IMR-90 (cell line): ENCODE results near the gene ZNF280A. TPM values are rescaled to one million over a fixed set of nuclear protein-coding genes. Genes with fewer than 3 reads are reported as not detected.
"Not testable (repeated sequence)": the region's sequence is repeated elsewhere in the genome, so short reads cannot be mapped to it uniquely, and the experiment has no call there.

Experiments used
- ATAC-seq: fragments of 200-7000 bp; cut with Tn5 transposase; 2 replicates; pipeline ENCODE4 v1.9.1; 2020; ENCODE audit warnings: low read depth, mild to moderate bottlenecking, moderate library complexity
- BruUV-seq: library from RNA; stranded (reverse); fragments of 400-500 nt; replicated peaks from 2 replicates; lab custom pipeline; 2021; lab: Mats Ljungman, UMichigan
- CTCF ChIA-PET: fragments of 300-600 bp; formaldehyde crosslinking; extraction: SDS; loops from one replicate; lab custom pipeline; 2021; ENCODE audit warnings: antibody characterized with exemption; lab: Yijun Ruan, JAX
- POLR2A ChIA-PET: fragments of 300-600 bp; sonication (Branson Sonifier 250); formaldehyde crosslinking; loops from one replicate; lab custom pipeline; 2022; ENCODE audit warnings: antibody characterized with exemption; ENCODE audit not compliant: unreplicated experiment; lab: Charles Lee
- DNase-seq: peaks from one replicate; pipeline ENCODE4 v3.0.0; 2013
- H2AFZ ChIP-seq: replicated peaks from 2 replicates; pipeline ENCODE3; 2013; ENCODE audit warnings: low read length, mild to moderate bottlenecking; ENCODE audit not compliant: poor library complexity
- H2AK5ac ChIP-seq: 2 replicates; pipeline ENCODE4 v1.6.1; 2013; ENCODE audit warnings: low read depth, low read length, inconsistent platforms
- H2AK9ac ChIP-seq: replicated peaks from 2 replicates; pipeline ENCODE3; 2013; ENCODE audit warnings: mild to moderate bottlenecking, low read depth, low read length, moderate library complexity; ENCODE audit not compliant: poor library complexity
- H2BK120ac ChIP-seq: 2 replicates; pipeline ENCODE4 v1.6.1; 2013; ENCODE audit warnings: low read depth, low read length, inconsistent platforms
- H2BK15ac ChIP-seq: 3 replicates; pipeline ENCODE4 v1.6.1; 2013; ENCODE audit warnings: low read depth, low read length, inconsistent platforms
- H2BK20ac ChIP-seq: 2 replicates; pipeline ENCODE4 v1.6.1; 2013; ENCODE audit warnings: low read depth, mild to moderate bottlenecking, inconsistent platforms, low read length, moderate library complexity
- H2BK5ac ChIP-seq: 2 replicates; pipeline ENCODE4 v1.6.1; 2013; ENCODE audit warnings: mild to moderate bottlenecking, low read depth, low read length, inconsistent platforms; ENCODE audit not compliant: poor library complexity, severe bottlenecking
- H3K14ac ChIP-seq: replicated peaks from 2 replicates; pipeline ENCODE4 v1.6.1; 2013; ENCODE audit warnings: low read depth, low read length, inconsistent platforms
- H3K18ac ChIP-seq: 2 replicates; pipeline ENCODE4 v1.6.1; 2013; ENCODE audit warnings: low read depth, low read length, control low read depth
- H3K23ac ChIP-seq: 2 replicates; pipeline ENCODE4 v1.6.1; 2013; ENCODE audit warnings: low read depth, low read length, inconsistent platforms
- H3K27ac ChIP-seq: 2 replicates; pipeline ENCODE4 v1.5.1; 2013; ENCODE audit warnings: mild to moderate bottlenecking, control low read depth, low read length; ENCODE audit not compliant: insufficient read depth
- H3K27me3 ChIP-seq: 2 replicates; pipeline ENCODE4 v1.6.1; 2013; ENCODE audit warnings: low read length; ENCODE audit not compliant: control insufficient read depth, insufficient read depth
- H3K36me3 ChIP-seq: 2 replicates; pipeline ENCODE4 v1.6.1; 2013; ENCODE audit warnings: low read length, mixed read lengths; ENCODE audit not compliant: control insufficient read depth, insufficient read depth
- H3K4ac ChIP-seq: 2 replicates; pipeline ENCODE4 v1.6.1; 2013; ENCODE audit warnings: low read depth, low read length, inconsistent platforms
- H3K4me1 ChIP-seq: 2 replicates; pipeline ENCODE4 v1.6.1; 2013; ENCODE audit warnings: low read length, mixed read lengths; ENCODE audit not compliant: control insufficient read depth, insufficient read depth
- H3K4me2 ChIP-seq: 2 replicates; pipeline ENCODE4 v1.6.1; 2013; ENCODE audit warnings: low read depth, mild to moderate bottlenecking, control low read depth, low read length, moderate library complexity
- H3K4me3 ChIP-seq: 2 replicates; pipeline ENCODE4 v1.5.1; 2013; ENCODE audit warnings: low read depth, mild to moderate bottlenecking, control low read depth, low read length, moderate library complexity; ENCODE audit not compliant: insufficient read depth
- H3K56ac ChIP-seq: 2 replicates; pipeline ENCODE4 v1.6.1; 2013; ENCODE audit warnings: low read length, inconsistent platforms; ENCODE audit not compliant: insufficient read depth; ENCODE audit errors: extremely low read depth
- H3K79me1 ChIP-seq, 2 experiments: 2 replicates each; pipeline ENCODE4 v1.6.1; 2013; ENCODE audit warnings: low read length in 2 of 2, inconsistent platforms in 1 of 2, low read depth in 1 of 2
- H3K9ac ChIP-seq: 2 replicates; pipeline ENCODE4 v1.6.1; 2013; ENCODE audit warnings: low read depth, low read length, control low read depth
- H3K9me1 ChIP-seq: 2 replicates; pipeline ENCODE4 v1.6.1; 2013; ENCODE audit warnings: low read length, inconsistent platforms; ENCODE audit not compliant: insufficient read depth
- H3K9me3 ChIP-seq: 2 replicates; pipeline ENCODE4 v1.6.1; 2013; ENCODE audit warnings: low read length; ENCODE audit not compliant: control insufficient read depth, insufficient read depth
- H4K20me1 ChIP-seq: 2 replicates; pipeline ENCODE4 v1.6.1; 2013; ENCODE audit warnings: low read length, inconsistent platforms; ENCODE audit not compliant: insufficient read depth
- H4K5ac ChIP-seq: 2 replicates; pipeline ENCODE4 v1.6.1; 2013; ENCODE audit warnings: mild to moderate bottlenecking, low read depth, low read length, control low read depth
- H4K8ac ChIP-seq, 2 experiments: 2 replicates each; pipeline ENCODE4 v1.6.1; 2013; ENCODE audit warnings: low read depth in 2 of 2, low read length in 2 of 2, control low read depth in 1 of 2, inconsistent platforms in 1 of 2
- H4K91ac ChIP-seq: 2 replicates; pipeline ENCODE4 v1.6.1; 2013; ENCODE audit warnings: low read depth, low read length, inconsistent platforms; ENCODE audit not compliant: insufficient read depth
- CHD1 ChIP-seq: IDR thresholded peaks from 2 replicates; pipeline ENCODE4 v1.6.1; 2012; ENCODE audit warnings: low read depth, low read length, improper control_type of control experiment
- FOS ChIP-seq: fragments of 150-350 bp; IDR thresholded peaks from 2 replicates; pipeline ENCODE4 v1.6.1; 2016; ENCODE audit warnings: low read depth, low read length
- RAD21 ChIP-seq: IDR thresholded peaks from 2 replicates; pipeline ENCODE4 v1.6.1; 2012; ENCODE audit warnings: low read length, improper control_type of control experiment
- RCOR1 ChIP-seq: IDR thresholded peaks from 2 replicates; pipeline ENCODE4 v1.6.1; 2012; ENCODE audit warnings: mild to moderate bottlenecking, low read length, improper control_type of control experiment; ENCODE audit not compliant: insufficient replicate concordance
- SMC3 ChIP-seq: fragments of 150-350 bp; IDR thresholded peaks from 2 replicates; pipeline ENCODE4 v1.6.1; 2016; ENCODE audit warnings: low read depth, mild to moderate bottlenecking, antibody characterized with exemption, low read length, moderate library complexity
- WGBS, 2 experiments: methylation state at CpG; one replicate each; pipeline versions ENCODE4 v1.1.5 to v1.1.7; 2013; ENCODE audit warnings: missing lambda C conversion rate in 2 of 2; ENCODE audit not compliant: insufficient read length in 1 of 2; ENCODE audit errors: extremely low coverage in 2 of 2; 5-methylcytosine and 5-hydroxymethylcytosine counted together
- dilution Hi-C: fragments of 300-500 bp; cut with HindIII; formaldehyde crosslinking; loops from one replicate; pipeline ENCODE4 v1.14.3; 2018; ENCODE audit warnings: low sequenced_read_pairs; ENCODE audit not compliant: unreplicated experiment
- in situ Hi-C: fragments of 300-500 bp; cut with MboI; formaldehyde crosslinking; loops from 3 replicates; pipeline ENCODE4 v1.14.3; 2019; ENCODE audit warnings: low sequenced_read_pairs, inconsistent platforms, mixed read lengths
- intact Hi-C: fragments of 100-400 bp; cut with micrococcal nuclease; formaldehyde crosslinking; loops from 2 replicates; pipeline ENCODE4 v1.10.0; 2022
- polyA plus RNA-seq, 3 experiments: library from polyadenylated mRNA; depleted of rRNA; stranded (reverse); fragments of >200 nt; gene quantifications; 2 replicates each; pipeline ENCODE4 v1.2.3, GENCODE V29; 2012; ENCODE audit warnings: low replicate concordance in 1 of 3
- total RNA-seq: library from RNA; depleted of rRNA; stranded (reverse); fragments of >200 nt; gene quantifications from 2 replicates; pipeline ENCODE4 v1.2.3, GENCODE V29; 2012
- TF ChIP-seq, protein P1 (sequence below): conservative IDR thresholded peaks from 2 replicates; pipeline ENCODE4 v1.5.1; 2012; ENCODE audit warnings: mild to moderate bottlenecking, low read depth, low read length, improper control_type of control experiment

ZNF280A gene
- total and polyA plus RNA-seq, 2 of the 4 experiments (the other 2 are of a cell fraction) = not detected

DNA sequence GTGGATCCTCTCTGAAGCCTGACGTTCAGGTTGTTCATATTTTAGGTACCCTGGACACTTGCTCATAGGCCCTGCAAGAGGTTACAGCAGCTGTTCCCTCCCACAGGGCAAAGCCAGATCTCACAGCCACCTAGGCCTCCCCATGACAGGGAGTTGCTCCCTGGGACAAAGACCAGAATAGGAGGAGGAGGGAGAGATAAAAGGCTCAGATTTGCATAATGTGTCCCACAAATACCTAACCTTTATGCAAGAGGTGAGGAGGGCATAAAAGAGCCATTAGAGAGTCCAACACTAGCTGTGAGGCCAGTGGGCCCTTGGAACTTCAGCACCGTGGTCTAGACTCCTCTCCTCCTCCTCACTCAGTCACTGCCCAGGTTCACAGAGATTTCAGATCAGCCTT is 45.3 kb downstream of the ZNF280A start:
- intact Hi-C loops = no loop called here
- Histone ChIP-seq H3K27me3 (peaks cover 4% of the 10 kb centered on the region; the same call in 1 of the 2 replicates), H3K23ac (no peak overlapping the region), H3K14ac (no peak overlapping the region), H3K79me1 (no peaks in the 10 kb centered on the region), H2AK9ac (no peak overlapping the region), H3K4me2 (no peak overlapping the region), H2BK5ac (no peak overlapping the region), H4K20me1 (no peaks in the 10 kb centered on the region), H4K91ac (no peak overlapping the region), H2BK20ac (no peak overlapping the region), H2BK120ac (no peak overlapping the region), H2BK15ac (no peak overlapping the region), H4K8ac (no peak overlapping the region), H3K56ac (no peak overlapping the region), H4K5ac (no peak overlapping the region), H3K9me1 (no peaks in the 10 kb centered on the region), H3K4me3 (no peak overlapping the region), H2AK5ac (no peak overlapping the region), H3K9me3 (no peaks in the 10 kb centered on the region), H3K36me3 (no peaks in the 10 kb centered on the region), H2AFZ (no peak overlapping the region), H3K9ac (no peak overlapping the region), H3K4me1 (no peaks in the 10 kb centered on the region), H3K4ac (no peak overlapping the region), H3K18ac (no peak overlapping the region), H3K27ac (no peak overlapping the region)
- dilution Hi-C loops = no loop called here
- WGBS, 2 experiments = no CpG with 5 or more reads among the region's 2 CpGs
- ChIA-PET POLR2A (no interaction called here), CTCF (interaction anchor here (0.8 kb wide), 1 partner anchor 11 kb away, joined by 4 read pairs; no protein-coding TSS in a partner anchor)
- no peak for TF ChIP-seq FOS
- TF ChIP-seq, protein P1, sequence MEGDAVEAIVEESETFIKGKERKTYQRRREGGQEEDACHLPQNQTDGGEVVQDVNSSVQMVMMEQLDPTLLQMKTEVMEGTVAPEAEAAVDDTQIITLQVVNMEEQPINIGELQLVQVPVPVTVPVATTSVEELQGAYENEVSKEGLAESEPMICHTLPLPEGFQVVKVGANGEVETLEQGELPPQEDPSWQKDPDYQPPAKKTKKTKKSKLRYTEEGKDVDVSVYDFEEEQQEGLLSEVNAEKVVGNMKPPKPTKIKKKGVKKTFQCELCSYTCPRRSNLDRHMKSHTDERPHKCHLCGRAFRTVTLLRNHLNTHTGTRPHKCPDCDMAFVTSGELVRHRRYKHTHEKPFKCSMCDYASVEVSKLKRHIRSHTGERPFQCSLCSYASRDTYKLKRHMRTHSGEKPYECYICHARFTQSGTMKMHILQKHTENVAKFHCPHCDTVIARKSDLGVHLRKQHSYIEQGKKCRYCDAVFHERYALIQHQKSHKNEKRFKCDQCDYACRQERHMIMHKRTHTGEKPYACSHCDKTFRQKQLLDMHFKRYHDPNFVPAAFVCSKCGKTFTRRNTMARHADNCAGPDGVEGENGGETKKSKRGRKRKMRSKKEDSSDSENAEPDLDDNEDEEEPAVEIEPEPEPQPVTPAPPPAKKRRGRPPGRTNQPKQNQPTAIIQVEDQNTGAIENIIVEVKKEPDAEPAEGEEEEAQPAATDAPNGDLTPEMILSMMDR = no peak
- no peak for TF ChIP-seq RAD21
- TF ChIP-seq RCOR1 = no peak
- TF ChIP-seq CHD1 = no peak
- no peak for TF ChIP-seq SMC3
- ATAC-seq (no peak), DNase-seq (no peak)
- BruUV-seq = no TSS peak
- in situ Hi-C loops = no loop called here

DNA sequence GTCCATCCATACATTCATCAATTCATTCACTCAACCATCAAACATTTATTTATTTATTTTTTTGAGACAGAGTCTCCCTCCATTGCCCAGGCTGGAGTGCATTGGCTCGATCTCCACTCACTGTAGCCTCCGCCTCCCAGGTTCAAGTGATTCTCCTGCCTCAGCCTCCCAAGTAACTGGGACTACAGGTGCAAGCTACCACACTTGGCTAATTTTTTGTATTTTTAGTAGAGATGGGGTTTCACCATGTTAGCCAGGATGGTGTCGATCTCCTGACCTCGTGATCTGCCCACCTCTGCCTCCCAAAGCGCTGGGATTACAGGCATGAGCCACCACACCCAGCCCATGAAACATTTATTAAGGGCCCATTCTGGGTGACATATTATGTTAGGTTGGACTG is 49.0 kb downstream of the ZNF280A start:
- H2BK15ac ChIP-seq, H3K56ac ChIP-seq, H2AFZ ChIP-seq, H4K20me1 ChIP-seq, in situ Hi-C loops, BruUV-seq, dilution Hi-C loops, H3K36me3 ChIP-seq, intact Hi-C loops, CTCF ChIA-PET, H3K4ac ChIP-seq, DNase-seq, H2BK120ac ChIP-seq, H3K23ac ChIP-seq, H3K4me1 ChIP-seq, H3K27ac ChIP-seq, H2BK5ac ChIP-seq, H4K5ac ChIP-seq, H2BK20ac ChIP-seq, H4K8ac ChIP-seq, H2AK9ac ChIP-seq, ATAC-seq, H3K27me3 ChIP-seq, H3K4me3 ChIP-seq, H3K79me1 ChIP-seq, H3K9ac ChIP-seq, H3K4me2 ChIP-seq, H2AK5ac ChIP-seq, H3K9me3 ChIP-seq, H3K18ac ChIP-seq, POLR2A ChIA-PET, H4K91ac ChIP-seq, H3K14ac ChIP-seq, H3K9me1 ChIP-seq: not testable (repeated sequence)
- no CpG with 5 or more reads among the region's 5 CpGs for WGBS, 2 experiments
